Pancreas (tissue), 10 donors: ENCODE results near the gene TGM6. TPM values are rescaled to one million over a fixed set of nuclear protein-coding genes. Genes with fewer than 3 reads are reported as not detected.

Experiments
- ATAC-seq, 4 donors: fragments of 200-7000 bp; cut with Tn5 transposase; one replicate each; pipeline versions ENCODE4 v1.8.0 to v1.9.1; 2020; ENCODE audit warnings: mild to moderate bottlenecking in 4 of 4, moderate library complexity in 4 of 4
- DNase-seq, 6 donors: peaks; one replicate each; pipeline ENCODE4 v3.0.0-alpha.2; 2020
- FAIRE-seq: peaks from 2 replicates; lab custom pipeline; 2012; peaks lifted over from hg19 to GRCh38; lab: Jason Lieb, UNC
- H3K27ac ChIP-seq, 4 donors: fragments of 200-600 bp; sonication (generic); 1 replicate in 3 of 4; 2 replicates in 1 of 4; pipeline versions ENCODE4 v1.5.0 to v1.8.0; 2020
- H3K27me3 ChIP-seq, 4 donors: fragments of 200-600 bp; one replicate each; pipeline ENCODE4 v1.8.0; 2021
- H3K36me3 ChIP-seq, 3 donors: fragments of 200-600 bp; sonication (generic) in 1 of 3; one replicate each; pipeline versions ENCODE4 v1.5.0 to v1.8.0; 2020 to 2021
- H3K4me1 ChIP-seq, 3 donors: fragments of 200-600 bp; one replicate each; pipeline ENCODE4 v1.8.0; 2021
- H3K4me3 ChIP-seq, 4 donors: fragments of 200-600 bp; sonication (generic) in 2 of 4; one replicate each; pipeline versions ENCODE4 v1.5.0 to v1.8.0; 2020 to 2021
- H3K9me3 ChIP-seq, 4 donors: fragments of 200-600 bp; one replicate each; pipeline ENCODE4 v1.8.0; 2021
- WGBS, 2 donors: extraction: QIAGEN DNeasy Blood & Tissue Kit; methylation state at CpG; one replicate each; pipeline ENCODE4 v1.1.7; 2013; 5-methylcytosine and 5-hydroxymethylcytosine counted together
- intact Hi-C, 3 donors: fragments of 100-400 bp; cut with DNase I; formaldehyde crosslinking; loops; one replicate each; pipeline versions ENCODE4 v1.11.1 to v1.14.2; 2022
- polyA plus RNA-seq, 2 donors: library from polyadenylated mRNA; stranded (reverse); fragments of 200-250 nt; gene quantifications; one replicate each; pipeline ENCODE4 v1.2.3, GENCODE V29; 2013
- total RNA-seq, 6 donors: library from RNA; stranded (reverse); fragmentation: NEBNext Ultra II Directional in 4 of 6; extraction: Animal tissue kit (Norgen Biotek cat#: 25700) in 4 of 6; gene quantifications; one replicate each; pipeline versions ENCODE4 v1.2.1 to v1.2.4, GENCODE V29; 2021 to 2023
- TF ChIP-seq, protein P1 (sequence below), 4 donors: fragments of 200-600 bp; sonication (generic) in 3 of 4; IDR thresholded peaks; one replicate each; pipeline versions ENCODE4 v1.5.0 to v1.8.0; 2021; ENCODE audit warnings: antibody characterized with exemption in 4 of 4
- donor health status: healthy with polysubstance abuse.
- donor health status: DM: no; HTN: no; CAD: no; lungs with moderate emphysema.
- donor health status: DM: no; HTN: no; CAD: no.
- donor health status: control.
- donor health status: control.
- donor health status: Bipolar disorder and iron deficiency.
- donor health status: DM: yes; HTN: yes; CAD: no.
- donor health status: DM: no; HTN: no; CAD: no.
- donor health status: DM: no; HTN: no; CAD: no.
- donor health status: DM: yes; HTN: yes; CAD: no.

Gene TGM6
- total and polyA plus RNA-seq, 8 donors: not detected

DNA sequence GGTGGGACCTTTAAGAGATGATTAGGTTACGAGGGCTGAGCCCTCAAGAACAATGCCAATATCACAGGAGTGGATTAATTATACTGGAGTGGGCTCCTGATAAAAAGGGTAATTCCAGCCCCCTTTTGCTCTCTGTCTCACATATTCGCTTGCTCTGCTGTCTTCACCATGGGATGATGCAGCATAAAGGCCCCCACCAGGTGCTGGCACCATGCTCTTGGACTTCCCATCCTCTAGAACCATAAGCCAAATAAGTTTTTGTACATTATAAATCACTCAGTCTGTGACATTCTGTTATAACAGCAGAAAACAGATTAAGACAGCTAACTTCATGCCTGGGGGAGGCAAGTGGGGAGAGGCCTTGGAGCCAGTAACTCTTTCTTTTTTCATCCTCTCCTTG lies 99.7 kb downstream of the TGM6 start:
- no peaks in the 10 kb centered on the region for H3K9me3 ChIP-seq
- no peak for FAIRE-seq
- WGBS, 2 donors: 97 to 99% methylated on average over 2 of the region's 2 CpGs
- peaks cover 0 to 12% (median 0%) of the 10 kb centered on the region in 3 donors for H3K36me3 ChIP-seq
- no peak overlapping the region for H3K4me3 ChIP-seq
- no peak overlapping the region for H3K27ac ChIP-seq
- TF ChIP-seq, protein P1, sequence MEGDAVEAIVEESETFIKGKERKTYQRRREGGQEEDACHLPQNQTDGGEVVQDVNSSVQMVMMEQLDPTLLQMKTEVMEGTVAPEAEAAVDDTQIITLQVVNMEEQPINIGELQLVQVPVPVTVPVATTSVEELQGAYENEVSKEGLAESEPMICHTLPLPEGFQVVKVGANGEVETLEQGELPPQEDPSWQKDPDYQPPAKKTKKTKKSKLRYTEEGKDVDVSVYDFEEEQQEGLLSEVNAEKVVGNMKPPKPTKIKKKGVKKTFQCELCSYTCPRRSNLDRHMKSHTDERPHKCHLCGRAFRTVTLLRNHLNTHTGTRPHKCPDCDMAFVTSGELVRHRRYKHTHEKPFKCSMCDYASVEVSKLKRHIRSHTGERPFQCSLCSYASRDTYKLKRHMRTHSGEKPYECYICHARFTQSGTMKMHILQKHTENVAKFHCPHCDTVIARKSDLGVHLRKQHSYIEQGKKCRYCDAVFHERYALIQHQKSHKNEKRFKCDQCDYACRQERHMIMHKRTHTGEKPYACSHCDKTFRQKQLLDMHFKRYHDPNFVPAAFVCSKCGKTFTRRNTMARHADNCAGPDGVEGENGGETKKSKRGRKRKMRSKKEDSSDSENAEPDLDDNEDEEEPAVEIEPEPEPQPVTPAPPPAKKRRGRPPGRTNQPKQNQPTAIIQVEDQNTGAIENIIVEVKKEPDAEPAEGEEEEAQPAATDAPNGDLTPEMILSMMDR (IDR thresholded peaks at IDR 0.05): no peak
- DNase-seq: no peak
- ATAC-seq: no peak
- no peaks in the 10 kb centered on the region for H3K4me1 ChIP-seq
- H3K27me3 ChIP-seq: no peaks in the 10 kb centered on the region
- intact Hi-C loops: no loop called here

Other genes starting within 250 kb of the TGM6 start
- under 1 TPM in 3 of 6 donors, not detected in 3; 0.06 to 0.31 (median 0.09) TPM for gene TGM3, start 84.9 kb upstream of the TGM6 start, total RNA-seq
- under 1 TPM; 0.34 to 0.40 TPM for gene TGM3, start 84.9 kb upstream of the TGM6 start, polyA plus RNA-seq
- 10 to 100 TPM; 18.4 to 54.5 (median 46.2) TPM for gene SNRPB, start 89.9 kb downstream of the TGM6 start, total RNA-seq
- gene SNRPB, start 89.9 kb downstream of the TGM6 start, polyA plus RNA-seq: 10 to 100 TPM; 48.8 to 87.2 TPM
- 1 to 10 TPM; 3.2 to 6.9 (median 4.2) TPM for gene ZNF343, start 128.0 kb downstream of the TGM6 start, total RNA-seq
- 1 to 10 TPM; 4.8 to 7.4 TPM for gene ZNF343, start 128.0 kb downstream of the TGM6 start, polyA plus RNA-seq
- gene TMC2, start 155.7 kb downstream of the TGM6 start, total RNA-seq: under 1 TPM in 3 of 6 donors, not detected in 3; 0.06 to 0.17 (median 0.09) TPM
- gene TMC2, start 155.7 kb downstream of the TGM6 start, polyA plus RNA-seq: under 1 TPM; 0.02 to 0.19 TPM